KOPT-K1 (cell line): Measurements from ENCODE around the gene DPRX.

Source experiments
- H3K27ac ChIP-seq: fragments of 200-600 bp; sonication (generic); 2 replicates; pipeline ENCODE4 v1.5.1; 2016; ENCODE audit warnings: antibody characterized with exemption, mild to moderate bottlenecking, low read depth, low read length; ENCODE audit not compliant: poor library complexity, severe bottlenecking
- H3K36me3 ChIP-seq: fragments of 200-600 bp; sonication (generic); 2 replicates; pipeline ENCODE4 v1.5.1; 2017; ENCODE audit warnings: antibody characterized with exemption, mild to moderate bottlenecking, low read length, moderate library complexity; ENCODE audit not compliant: insufficient read depth
- H3K9me3 ChIP-seq: fragments of 200-600 bp; sonication (generic); 2 replicates; pipeline ENCODE4 v1.5.1; 2017; ENCODE audit warnings: antibody characterized with exemption, low read length, mild to moderate bottlenecking; ENCODE audit not compliant: insufficient read depth, poor library complexity, severe bottlenecking

Gene DPRX

DNA sequence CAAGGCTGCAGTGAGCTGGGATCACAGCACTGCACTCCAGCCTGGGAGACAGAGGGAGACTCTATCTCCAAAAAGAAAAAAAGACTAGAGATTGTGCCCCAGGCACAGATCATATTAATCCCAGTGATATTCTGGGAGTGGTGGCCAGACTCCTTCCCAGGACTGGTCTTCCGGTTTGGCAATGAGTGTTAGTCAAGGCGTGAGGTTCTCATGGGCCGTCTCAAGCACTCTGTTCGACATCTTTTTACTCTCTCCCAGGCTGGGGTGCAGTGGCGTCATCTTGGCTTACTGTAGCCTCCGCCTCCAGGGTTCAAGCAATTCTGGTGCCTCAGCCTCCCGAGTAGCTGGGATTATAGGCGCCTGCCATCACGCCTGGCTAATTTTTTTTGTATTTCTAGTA lies 5.3 kb upstream of the DPRX start:
- Histone ChIP-seq H3K27ac (no peak overlapping the region), H3K9me3 (no peaks in the 10 kb centered on the region), H3K36me3 (no peaks in the 10 kb centered on the region)

DNA sequence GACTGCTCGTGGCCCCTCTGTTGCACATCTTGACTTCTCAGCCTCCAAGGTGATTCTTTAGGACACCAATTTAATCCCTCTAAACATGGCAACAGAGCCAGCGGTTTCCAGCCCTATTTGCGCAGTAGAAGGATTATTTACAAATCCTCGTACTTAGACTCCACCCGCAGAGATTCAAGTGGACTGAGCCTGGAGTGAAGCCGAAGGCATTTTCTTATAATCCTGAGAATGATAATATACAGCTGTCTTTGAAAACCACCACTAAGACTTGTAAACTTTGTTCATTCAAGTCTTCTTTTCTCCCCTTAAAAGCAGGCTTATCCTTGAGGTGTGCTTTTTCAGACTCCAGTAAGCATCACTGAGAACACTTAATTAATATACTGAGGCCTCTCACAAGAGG lies 4.8 kb upstream of the DPRX start:
- H3K27ac ChIP-seq, result no peak overlapping the region
- no peaks in the 10 kb centered on the region for H3K36me3 ChIP-seq
- no peaks in the 10 kb centered on the region for H3K9me3 ChIP-seq

DNA sequence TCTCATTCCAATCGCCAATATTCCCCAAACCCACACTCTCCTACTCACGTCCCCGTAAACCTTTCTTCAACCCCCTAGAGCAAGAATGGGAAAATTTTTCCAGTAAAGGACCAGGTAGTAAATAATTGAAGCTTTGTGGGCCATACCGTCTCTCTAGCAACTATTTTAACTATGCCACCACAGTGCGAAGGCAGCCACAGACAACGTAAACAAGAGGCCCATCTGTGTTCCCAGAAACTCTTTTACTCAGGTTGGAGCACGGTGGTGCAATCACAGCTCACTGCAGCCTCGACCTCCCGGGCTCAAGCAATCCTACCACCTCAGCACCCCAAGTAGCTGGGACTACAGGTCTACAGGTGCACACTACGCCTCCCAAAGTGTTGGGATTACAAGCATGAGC lies 3.0 kb downstream of the DPRX start:
- peaks cover 5% of the 10 kb centered on the region for H3K9me3 ChIP-seq
- H3K27ac ChIP-seq, result no peak overlapping the region
- H3K36me3 ChIP-seq, result no peaks in the 10 kb centered on the region

DNA sequence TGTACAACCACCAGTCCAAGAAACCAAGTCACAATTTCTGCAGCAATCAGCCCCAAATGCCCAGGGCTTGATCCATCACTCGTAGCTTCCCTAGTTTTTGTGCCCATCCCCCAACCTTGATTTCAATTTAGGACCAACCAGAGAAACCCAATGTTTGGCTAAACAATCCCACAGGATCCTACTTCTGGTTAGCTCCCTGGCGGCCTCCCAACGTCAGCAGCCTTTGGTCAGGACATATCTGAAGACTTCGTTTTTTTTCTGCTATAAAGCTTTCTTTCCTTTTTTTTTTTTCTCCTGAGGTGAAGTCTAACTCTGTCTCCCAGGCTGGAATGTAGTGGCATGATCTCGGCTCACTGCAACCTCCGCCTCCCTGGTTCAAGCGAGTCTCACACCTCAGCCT lies 7.7 kb downstream of the DPRX start:
- peaks cover 5% of the 10 kb centered on the region for H3K9me3 ChIP-seq
- no peaks in the 10 kb centered on the region for H3K36me3 ChIP-seq
- H3K27ac ChIP-seq, result no peak overlapping the region

DNA sequence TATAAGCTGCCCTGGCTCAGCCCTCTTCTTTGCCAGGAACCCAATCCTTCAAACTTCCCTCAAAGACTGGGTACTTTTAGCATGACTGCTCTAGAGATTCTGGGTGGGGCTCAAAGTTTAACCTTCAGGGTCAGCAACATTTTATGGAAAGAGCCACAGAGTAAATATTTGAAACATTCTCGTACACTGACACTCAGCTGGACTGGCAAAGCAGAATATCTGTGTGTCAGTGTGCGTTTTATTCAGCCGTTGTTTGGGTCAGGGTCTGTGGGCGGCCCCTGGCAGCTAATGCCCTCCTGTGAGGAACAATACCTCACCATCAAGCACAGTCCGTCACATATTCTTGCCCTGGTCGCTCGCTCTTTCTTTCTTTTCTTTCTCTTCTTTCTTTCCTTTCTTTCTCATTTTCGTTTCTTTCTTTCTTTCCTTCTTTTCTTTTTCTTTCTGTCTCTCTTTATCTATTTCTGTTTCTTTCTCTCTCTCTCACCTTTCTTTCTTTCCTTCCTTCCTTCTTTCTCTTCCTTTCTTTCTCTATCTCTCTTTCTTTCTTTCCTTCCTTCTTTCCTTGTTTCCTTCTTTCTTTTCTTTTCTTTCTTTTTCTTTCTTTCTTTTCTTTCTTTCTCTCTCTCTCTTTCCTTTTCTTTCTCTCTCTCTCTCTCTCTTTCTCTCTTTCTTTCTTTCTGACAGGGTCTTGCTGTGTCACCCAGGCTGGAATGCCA lies 10.7 kb downstream of the DPRX start:
- H3K36me3 ChIP-seq, result no peaks in the 10 kb centered on the region
- H3K9me3 ChIP-seq, result peaks cover 8% of the 10 kb centered on the region
- H3K27ac ChIP-seq, result no peak overlapping the region

DNA sequence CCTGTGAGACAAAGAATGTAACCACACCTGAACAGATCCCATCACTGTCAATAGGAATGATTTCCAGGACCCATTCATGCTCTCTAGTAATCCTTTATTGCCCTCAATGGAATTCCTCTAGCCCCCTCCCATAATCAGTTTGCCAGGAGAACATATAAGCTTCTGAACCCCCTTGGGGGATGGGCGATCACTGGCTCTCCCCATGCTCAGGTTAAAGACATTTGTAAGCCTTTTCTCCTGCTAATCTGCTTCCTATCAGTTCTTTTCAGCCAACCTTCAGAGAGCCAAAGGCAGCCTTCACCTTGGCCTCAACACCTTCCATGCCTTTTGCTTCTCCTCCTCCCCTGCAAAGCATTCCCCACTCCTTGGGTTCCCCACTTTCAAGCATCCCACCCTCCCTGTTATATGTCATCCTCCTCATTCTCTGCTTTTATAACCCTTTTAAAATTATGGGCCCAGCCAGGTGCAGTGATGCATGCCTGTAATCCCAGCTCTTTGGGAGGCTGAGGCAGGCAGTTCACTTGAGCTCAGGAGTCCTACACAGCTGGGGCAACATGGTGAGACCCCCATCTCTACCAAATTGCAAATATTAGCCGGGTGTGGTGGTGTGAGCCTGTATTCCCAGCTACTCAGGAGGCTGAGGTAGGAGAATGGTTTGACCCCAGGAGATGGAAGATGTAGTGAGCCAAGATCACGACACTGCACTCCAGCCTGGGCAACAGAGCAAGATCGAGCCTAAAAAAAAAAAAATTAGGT lies 12.4 kb downstream of the DPRX start:
- H3K36me3 ChIP-seq, result no peaks in the 10 kb centered on the region
- peaks cover 21% of the 10 kb centered on the region for H3K9me3 ChIP-seq
- no peak overlapping the region for H3K27ac ChIP-seq

DNA sequence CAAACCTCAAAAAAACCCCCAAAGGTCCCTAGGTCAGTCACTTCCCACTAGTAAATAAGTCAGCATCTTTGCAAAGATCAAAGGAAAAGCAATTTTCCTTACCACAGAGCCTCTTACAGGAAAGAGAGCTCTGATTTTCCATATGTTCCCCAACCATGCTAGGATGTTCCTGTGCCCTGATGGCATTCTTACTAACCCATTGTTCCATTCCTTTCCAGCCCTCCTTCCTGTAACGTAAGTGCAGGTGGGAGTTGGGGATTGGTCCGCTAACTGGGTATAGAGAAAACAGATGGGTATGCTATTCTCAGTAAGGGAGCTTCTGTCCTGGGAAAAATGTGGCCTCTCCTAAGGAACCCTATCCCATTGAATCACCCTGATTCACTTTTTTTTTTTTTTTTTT lies 14.3 kb downstream of the DPRX start:
- Histone ChIP-seq H3K27ac (no peak overlapping the region), H3K9me3 (peaks cover 39% of the 10 kb centered on the region), H3K36me3 (no peaks in the 10 kb centered on the region)

DNA sequence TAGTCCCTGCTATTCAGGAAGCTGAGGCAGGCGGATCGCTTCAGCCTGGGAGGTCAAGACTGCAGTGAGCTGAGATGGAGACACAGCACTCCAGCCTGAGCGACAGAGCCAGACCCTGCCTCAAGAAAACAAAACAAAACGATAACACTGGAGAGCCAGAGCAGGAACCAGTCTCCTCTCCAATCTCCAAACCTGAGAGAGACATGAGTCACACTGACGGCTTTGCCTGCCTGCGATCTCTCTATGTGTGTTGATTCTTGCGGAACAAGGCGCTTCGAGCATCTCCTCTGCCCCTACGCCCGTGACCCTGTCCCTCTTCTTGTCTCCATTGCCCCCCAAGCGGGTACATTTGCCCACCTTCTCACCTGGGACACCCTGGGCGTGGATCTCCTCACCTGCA lies 15.6 kb downstream of the DPRX start:
- Histone ChIP-seq H3K27ac (no peak overlapping the region), H3K9me3 (peaks cover 41% of the 10 kb centered on the region), H3K36me3 (no peaks in the 10 kb centered on the region)

DNA sequence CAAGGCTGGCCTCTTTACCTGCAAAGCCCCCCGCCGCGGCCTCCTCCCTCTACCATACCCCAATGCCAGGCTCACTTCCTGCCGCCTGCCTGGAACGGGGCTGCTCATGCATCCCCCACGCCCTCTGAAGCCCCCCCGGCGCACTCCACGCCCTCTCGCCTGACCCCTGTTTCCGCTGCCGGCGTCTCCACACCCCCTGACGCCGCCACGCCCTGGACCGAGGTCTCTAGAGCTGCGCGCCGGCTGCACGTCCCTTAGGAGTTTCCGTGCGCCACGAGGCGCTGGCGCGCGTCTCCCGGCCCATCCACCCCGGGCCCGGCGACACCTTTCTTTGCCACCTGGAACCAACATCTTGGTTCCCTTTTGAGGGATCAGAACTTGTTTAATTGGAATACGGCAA lies 16.0 kb downstream of the DPRX start:
- peaks cover 41% of the 10 kb centered on the region for H3K9me3 ChIP-seq
- H3K27ac ChIP-seq, result no peak overlapping the region
- no peaks in the 10 kb centered on the region for H3K36me3 ChIP-seq

DNA sequence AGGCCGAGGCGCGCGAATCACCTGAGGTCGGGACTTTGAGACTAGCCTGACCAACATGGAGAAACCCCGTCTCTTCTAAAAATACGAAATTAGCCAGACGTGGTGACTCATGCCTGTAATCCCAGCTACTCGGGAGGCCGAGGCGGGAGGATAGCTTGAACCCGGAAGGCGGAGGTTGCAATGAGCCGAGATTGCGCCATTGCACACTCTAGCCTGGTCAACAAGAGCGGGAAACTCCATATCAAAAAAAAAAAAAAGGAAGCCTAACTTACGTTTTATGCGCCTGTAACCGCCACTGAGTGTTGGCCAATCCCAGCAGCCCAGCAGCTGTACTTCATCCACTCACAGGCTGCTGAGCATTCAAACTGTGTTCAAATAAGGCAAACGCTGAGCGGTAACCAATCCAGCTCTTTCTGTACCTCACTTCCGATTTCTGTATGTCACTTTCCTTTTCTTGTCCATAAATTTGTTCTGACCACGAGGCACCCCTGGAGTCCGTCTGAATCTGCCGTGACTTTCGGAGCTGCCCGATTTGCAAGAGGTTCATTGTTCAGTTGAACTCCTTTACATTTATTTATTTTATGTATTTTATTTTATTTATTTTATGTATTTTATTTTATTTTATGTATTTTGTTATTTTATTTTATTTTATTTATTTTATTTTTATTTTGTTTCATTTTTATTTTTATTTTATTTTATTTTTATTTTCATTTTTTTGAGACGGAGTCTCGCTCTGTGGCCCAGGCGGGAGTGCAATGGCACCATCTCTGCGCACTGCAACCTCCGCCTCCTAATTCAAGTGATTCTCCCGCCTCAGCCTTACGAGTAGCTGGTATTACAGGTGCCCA lies 18.2 kb downstream of the DPRX start:
- no peaks in the 10 kb centered on the region for H3K36me3 ChIP-seq
- peaks cover 52% of the 10 kb centered on the region for H3K9me3 ChIP-seq
- no peak overlapping the region for H3K27ac ChIP-seq

DNA sequence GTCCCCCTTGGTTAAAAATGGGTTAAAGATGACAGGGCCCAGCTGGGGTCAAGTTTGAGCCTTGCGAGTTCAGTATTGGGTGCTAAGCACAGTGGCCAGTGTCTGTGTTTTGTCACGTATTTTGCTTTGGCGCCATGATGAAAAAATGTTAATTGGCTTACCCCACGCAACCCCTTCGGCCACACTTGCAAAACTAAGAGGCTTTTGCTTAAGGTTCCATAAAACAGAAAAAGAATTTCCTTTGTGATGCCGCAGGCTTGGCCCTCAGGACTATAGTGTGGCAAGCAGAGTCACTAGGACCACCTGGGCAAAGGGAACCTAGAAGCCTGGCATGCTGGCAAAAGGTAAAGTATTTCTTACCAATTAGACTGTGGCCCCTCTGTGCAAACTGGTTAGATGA lies 20.7 kb downstream of the DPRX start:
- no peak overlapping the region for H3K27ac ChIP-seq
- no peaks in the 10 kb centered on the region for H3K36me3 ChIP-seq
- peaks cover 62% of the 10 kb centered on the region for H3K9me3 ChIP-seq

DNA sequence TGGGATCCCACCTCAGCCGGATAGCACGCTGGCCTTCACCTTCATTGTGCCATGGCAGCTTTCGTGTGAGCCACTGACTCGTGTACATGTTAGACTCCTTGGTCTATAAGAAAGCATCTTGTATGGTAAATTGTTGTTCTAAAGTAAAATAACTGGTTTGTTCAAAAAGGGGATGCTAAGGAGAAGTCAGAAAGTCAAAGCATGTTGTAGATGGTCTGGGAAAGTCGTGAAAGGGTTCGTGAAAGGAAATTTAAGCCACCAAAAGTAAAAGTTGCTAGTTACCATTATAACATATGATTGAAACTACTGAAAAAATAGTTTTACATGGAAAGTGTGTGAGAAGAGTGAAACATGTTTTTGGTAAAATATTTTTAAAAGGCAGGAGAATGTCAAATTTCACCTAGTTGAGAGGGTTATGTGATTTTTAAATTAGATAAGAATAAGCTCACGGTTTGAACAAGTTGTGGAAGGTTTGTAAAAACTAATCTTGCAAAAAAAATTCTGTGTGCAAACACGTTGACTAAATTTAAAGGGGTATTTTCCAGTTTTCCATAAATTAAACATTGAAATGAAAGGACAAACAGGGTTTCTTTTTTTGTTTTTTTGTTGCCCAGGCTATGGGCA lies 23.4 kb downstream of the DPRX start:
- Histone ChIP-seq H3K36me3 (no peaks in the 10 kb centered on the region), H3K27ac (no peak overlapping the region), H3K9me3 (peaks cover 49% of the 10 kb centered on the region)

DNA sequence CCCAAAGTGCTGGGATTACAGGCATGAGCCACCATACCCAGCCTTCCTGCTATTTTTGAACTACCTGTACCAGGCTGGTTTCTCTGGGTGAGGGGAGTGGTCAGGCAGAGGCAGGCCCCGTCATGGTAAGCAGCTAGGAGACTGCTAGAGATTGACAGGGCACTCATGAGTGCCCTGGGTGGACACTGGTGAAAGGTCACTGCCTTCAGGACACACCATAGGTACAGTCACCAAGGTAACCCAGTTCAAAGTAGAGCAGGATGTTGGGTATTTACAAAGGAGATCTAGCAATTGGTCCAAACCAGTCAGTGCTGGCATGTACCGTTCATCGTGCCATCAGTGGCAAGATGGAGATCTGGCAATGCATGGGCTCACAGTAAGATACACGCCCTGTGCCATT lies 25.5 kb downstream of the DPRX start:
- H3K36me3 ChIP-seq, result no peaks in the 10 kb centered on the region
- H3K9me3 ChIP-seq, result peaks cover 37% of the 10 kb centered on the region
- H3K27ac ChIP-seq, result no peak overlapping the region

DNA sequence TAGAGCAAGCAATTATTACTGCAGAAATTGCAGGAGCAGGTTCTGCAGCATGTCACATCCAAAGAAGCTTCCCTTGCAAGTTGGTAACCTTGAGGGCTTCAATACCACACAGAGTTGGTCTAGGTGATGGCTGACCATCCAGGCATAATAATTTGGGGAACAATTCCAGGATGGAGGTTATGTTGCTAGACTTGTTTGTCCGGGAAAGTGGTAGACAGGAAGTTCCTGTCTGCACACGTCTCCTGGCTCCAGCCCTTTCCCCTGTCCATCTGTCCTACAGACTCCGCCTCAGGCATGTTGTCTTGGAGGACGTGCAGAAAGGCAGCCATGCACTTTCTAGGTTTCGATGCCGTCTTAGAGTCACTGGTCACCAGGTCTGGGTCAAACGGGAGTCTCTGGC lies 26.0 kb downstream of the DPRX start:
- Histone ChIP-seq H3K27ac (no peak overlapping the region), H3K36me3 (no peaks in the 10 kb centered on the region), H3K9me3 (peaks cover 37% of the 10 kb centered on the region)

DNA sequence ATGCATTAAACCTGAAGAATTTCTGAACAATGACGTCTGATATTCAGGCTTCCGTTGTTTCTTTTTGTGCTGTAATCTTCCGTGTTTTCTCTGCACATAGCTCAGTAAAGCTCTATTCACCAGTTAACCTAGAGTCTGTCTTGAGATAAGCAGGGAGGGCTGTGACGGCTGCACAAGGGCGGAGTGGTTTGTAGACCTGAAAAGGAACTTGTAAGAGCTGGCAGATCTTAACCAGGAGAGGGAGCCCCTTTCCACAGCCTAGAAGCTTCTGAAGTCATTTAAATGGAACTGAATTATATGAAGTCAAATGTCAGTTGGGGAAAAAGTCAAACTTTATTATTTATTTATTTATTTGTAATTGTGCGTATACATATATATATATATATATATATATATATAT lies 27.5 kb downstream of the DPRX start:
- Histone ChIP-seq H3K9me3 (peaks cover 33% of the 10 kb centered on the region), H3K27ac (no peak overlapping the region), H3K36me3 (no peaks in the 10 kb centered on the region)
